ACC112 (cell line): ENCODE results near the gene AJAP1.

Source experiments
- H2AFZ ChIP-seq: fragments of 200-600 bp; sonication (generic); one replicate; pipeline ENCODE4 v1.6.0; 2017; ENCODE audit warnings: antibody characterized with exemption, low read length; ENCODE audit not compliant: unreplicated experiment
- H3K27ac ChIP-seq: fragments of 200-600 bp; sonication (generic); 2 replicates; pipeline ENCODE4 v1.5.1; 2014; ENCODE audit warnings: low read depth, mild to moderate bottlenecking, antibody characterized with exemption, low read length, moderate library complexity
- H3K27me3 ChIP-seq: fragments of 200-600 bp; sonication (generic); 2 replicates; pipeline ENCODE4 v1.6.1; 2014; ENCODE audit warnings: mild to moderate bottlenecking, antibody characterized with exemption, low read length, moderate library complexity, mixed read lengths; ENCODE audit not compliant: insufficient read depth
- H3K36me3 ChIP-seq: fragments of 200-600 bp; sonication (generic); 2 replicates; pipeline ENCODE4 v1.6.1; 2016; ENCODE audit warnings: mild to moderate bottlenecking, antibody characterized with exemption, low read length, moderate library complexity, mixed read lengths; ENCODE audit not compliant: insufficient read depth
- H3K4me1 ChIP-seq: fragments of 200-600 bp; sonication (generic); one replicate; pipeline ENCODE4 v1.6.1; 2016; ENCODE audit warnings: low read length, mixed read lengths; ENCODE audit not compliant: insufficient read depth, unreplicated experiment, control insufficient read depth
- H3K4me3 ChIP-seq: fragments of 200-600 bp; sonication (generic); 2 replicates; pipeline ENCODE4 v1.5.1; 2014; ENCODE audit warnings: mild to moderate bottlenecking, low read depth, low read length
- H3K79me2 ChIP-seq: fragments of 200-600 bp; sonication (generic); one replicate; pipeline ENCODE4 v1.6.0; 2016; ENCODE audit warnings: low read length; ENCODE audit not compliant: control insufficient read depth, unreplicated experiment, insufficient read depth

The AJAP1 gene, protein sequence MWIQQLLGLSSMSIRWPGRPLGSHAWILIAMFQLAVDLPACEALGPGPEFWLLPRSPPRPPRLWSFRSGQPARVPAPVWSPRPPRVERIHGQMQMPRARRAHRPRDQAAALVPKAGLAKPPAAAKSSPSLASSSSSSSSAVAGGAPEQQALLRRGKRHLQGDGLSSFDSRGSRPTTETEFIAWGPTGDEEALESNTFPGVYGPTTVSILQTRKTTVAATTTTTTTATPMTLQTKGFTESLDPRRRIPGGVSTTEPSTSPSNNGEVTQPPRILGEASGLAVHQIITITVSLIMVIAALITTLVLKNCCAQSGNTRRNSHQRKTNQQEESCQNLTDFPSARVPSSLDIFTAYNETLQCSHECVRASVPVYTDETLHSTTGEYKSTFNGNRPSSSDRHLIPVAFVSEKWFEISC

DNA sequence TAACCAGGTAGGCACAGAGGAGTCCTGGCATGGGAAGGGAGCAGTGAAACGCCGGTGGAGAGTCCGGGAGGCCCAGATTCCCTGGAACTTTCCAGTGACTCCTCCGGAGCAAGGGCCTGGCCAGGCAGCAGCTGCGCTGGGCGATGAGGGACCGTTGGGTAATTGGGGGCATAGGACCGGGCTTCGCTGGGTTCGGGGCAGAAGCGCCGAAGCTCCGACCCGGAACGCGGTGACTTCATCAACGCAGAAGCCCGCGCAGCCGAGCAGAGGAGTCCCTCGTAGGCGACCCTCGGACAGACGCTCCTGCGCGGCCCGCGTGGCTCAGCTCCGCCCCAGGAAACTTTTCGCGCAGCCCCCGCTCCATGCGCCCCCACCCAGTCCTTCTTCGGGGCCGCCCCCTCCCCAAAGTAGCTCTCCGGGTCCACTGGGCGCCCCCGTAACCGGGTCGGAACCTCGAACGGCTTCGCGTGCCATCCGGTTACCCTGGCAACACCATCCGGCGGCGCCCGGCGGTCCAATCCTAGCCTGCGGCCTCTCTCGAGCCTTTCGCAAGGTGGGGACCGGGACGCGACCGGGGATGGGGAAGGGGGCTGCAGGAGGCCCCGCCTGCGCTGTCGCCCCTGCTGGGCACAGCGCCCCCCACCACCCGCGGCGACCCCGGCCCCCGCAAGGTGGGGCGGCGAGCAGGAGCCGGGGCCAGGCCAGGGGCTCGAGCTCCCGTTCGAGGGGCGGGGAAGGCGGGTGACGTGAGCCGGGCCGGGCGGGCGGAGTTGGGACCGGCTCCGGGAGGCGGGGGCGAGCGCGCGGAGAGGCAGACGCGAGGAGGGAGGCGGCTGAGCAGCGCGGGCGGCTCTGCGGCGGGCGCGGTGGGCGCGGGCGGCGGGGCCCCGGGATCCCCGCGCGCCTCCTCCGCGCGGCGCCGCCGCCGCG lies at the start of gene AJAP1:
Gene AJAP1 (plus strand): TSS at position 814 of the 930 bp plus-strand sequence. CDS start 817 bp downstream, outside the sequence.
- no peaks in the 10 kb centered on the region for H3K4me1 ChIP-seq
- H2AFZ ChIP-seq: no peak within 1 kb of the TSS
- no peak within 1 kb of the TSS for H3K4me3 ChIP-seq
- H3K27me3 ChIP-seq: peaks cover 56% of the 10 kb centered on the region
- no peaks in the 10 kb centered on the region for H3K36me3 ChIP-seq
- no peaks in the 10 kb centered on the region for H3K79me2 ChIP-seq
- H3K27ac ChIP-seq: no peak within 1 kb of the TSS

DNA sequence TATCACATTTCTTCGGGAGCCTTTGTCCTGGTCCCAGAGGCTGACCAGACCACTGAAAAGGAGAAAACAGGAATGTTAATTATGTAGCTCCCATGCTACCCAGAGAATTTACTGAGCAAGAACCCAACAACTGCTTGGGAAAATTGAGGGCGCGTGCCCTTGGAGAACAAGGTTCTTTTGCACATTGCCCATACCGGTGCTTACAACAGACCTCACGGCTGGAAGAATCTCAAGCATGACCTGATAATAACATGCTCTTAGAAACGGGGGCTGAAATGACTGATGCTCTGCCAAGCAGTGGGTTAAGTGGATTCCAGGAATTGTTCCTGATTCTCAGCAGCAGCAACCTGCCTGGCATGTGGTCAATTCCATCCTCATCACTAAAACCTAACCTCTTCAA lies 49.3 kb upstream of the AJAP1 start:
- H3K36me3 ChIP-seq: no peaks in the 10 kb centered on the region
- no peak overlapping the region for H3K27ac ChIP-seq
- H3K4me3 ChIP-seq: no peak overlapping the region
- H3K79me2 ChIP-seq: no peaks in the 10 kb centered on the region
- no peak overlapping the region for H2AFZ ChIP-seq
- H3K4me1 ChIP-seq: no peaks in the 10 kb centered on the region
- H3K27me3 ChIP-seq: no peaks in the 10 kb centered on the region

DNA sequence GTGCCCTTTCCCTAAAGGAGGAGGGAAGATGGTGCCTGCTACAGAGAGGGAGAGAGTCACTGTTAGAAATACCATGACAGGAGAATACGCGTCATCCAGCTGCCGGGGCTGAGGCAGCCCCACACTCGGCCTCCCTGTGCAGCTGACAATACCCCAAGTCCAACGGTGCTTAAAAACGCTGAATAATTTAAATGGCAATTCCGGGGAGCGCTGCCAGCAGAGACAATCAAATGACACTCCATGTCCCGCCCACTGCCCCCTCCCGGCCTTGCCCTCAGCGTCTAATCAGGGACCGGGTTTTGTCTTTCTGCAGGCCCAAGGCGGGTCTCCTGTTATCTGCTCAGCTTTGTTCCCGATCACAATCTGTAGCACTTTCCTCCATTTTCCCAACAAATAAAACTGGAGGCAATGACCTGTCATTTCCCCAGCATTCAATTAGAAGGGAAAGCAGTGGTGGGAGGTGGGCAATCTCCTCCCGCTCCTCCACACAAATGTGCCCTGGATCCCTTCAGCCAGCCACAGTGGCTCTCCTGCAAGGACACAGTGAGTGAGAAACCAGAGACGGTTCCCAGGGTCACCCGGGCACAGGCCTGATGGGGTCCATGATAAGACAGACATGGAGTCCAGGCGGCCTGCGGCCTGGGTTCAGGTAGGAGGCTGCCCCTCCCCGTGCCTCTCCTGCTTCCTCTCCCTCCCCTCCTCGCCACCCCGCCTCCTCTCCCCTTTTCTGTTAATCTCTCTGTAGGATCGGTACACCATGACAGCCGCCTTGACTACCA lies 42.7 kb upstream of the AJAP1 start:
- Histone ChIP-seq H3K4me1 (no peaks in the 10 kb centered on the region), H3K79me2 (no peaks in the 10 kb centered on the region), H3K27me3 (no peaks in the 10 kb centered on the region), H3K27ac (no peak overlapping the region), H2AFZ (no peak overlapping the region), H3K36me3 (no peaks in the 10 kb centered on the region), H3K4me3 (no peak overlapping the region)

DNA sequence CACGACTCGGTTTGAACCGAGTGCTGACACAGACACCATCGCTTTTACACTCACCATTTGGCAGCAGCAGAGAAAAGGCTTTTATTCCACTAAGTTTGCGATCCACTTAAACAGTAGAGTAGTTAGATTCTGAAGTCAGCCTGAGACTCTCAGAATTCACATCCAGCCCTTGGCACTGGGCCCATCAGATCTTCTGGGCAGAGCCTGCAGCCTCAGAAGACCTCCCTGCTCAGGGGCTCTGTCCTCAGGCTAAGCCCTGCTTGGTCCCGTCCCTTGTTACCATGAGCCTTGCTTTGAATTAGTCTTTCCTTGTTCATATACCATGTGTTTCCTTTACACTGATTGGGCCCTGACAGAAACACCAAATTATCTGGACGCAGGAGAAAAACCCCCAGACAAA lies 41.4 kb upstream of the AJAP1 start:
- H2AFZ ChIP-seq: no peak overlapping the region
- H3K4me3 ChIP-seq: no peak overlapping the region
- H3K27me3 ChIP-seq: no peaks in the 10 kb centered on the region
- no peaks in the 10 kb centered on the region for H3K79me2 ChIP-seq
- no peak overlapping the region for H3K27ac ChIP-seq
- H3K4me1 ChIP-seq: no peaks in the 10 kb centered on the region
- no peaks in the 10 kb centered on the region for H3K36me3 ChIP-seq

DNA sequence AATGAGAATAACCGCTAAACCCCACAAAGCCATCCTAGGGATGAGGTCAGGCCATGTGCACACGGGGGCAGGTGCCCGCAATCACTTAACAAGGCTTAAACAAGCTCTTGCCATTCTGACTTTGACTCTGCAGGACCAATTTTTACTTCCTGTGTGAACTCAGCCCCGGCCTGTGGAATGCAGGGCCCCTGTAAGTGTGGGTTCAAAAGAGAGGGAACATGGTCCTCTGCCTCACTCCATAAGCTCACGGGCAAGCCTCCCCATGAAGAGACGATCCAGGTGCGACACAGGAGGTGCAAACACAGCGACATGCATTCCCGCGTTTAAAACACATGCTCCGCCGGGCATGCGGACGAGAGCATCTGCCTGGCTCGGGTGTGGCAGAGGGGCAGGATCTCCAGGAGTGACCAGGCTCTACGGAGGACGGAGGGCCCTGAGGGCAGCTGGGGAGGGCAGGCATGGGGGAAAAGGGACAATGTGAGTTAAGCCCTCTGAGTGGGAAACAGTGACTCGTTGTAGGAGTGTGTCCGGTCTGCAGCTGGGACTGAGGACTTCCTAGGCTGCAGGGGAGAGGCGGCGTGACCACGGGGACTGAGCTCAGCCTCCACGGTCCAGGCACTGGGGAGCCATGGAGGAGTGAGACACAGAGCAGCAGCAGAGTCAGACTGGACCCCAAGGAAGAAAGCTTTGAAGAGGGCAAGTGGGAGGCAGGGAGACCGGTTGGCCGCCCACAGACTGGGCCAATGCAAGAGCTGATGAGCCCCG lies 40.6 kb upstream of the AJAP1 start:
- Histone ChIP-seq H3K4me3 (no peak overlapping the region), H3K27ac (no peak overlapping the region), H3K27me3 (no peaks in the 10 kb centered on the region), H3K4me1 (no peaks in the 10 kb centered on the region), H2AFZ (no peak overlapping the region), H3K36me3 (no peaks in the 10 kb centered on the region), H3K79me2 (no peaks in the 10 kb centered on the region)

DNA sequence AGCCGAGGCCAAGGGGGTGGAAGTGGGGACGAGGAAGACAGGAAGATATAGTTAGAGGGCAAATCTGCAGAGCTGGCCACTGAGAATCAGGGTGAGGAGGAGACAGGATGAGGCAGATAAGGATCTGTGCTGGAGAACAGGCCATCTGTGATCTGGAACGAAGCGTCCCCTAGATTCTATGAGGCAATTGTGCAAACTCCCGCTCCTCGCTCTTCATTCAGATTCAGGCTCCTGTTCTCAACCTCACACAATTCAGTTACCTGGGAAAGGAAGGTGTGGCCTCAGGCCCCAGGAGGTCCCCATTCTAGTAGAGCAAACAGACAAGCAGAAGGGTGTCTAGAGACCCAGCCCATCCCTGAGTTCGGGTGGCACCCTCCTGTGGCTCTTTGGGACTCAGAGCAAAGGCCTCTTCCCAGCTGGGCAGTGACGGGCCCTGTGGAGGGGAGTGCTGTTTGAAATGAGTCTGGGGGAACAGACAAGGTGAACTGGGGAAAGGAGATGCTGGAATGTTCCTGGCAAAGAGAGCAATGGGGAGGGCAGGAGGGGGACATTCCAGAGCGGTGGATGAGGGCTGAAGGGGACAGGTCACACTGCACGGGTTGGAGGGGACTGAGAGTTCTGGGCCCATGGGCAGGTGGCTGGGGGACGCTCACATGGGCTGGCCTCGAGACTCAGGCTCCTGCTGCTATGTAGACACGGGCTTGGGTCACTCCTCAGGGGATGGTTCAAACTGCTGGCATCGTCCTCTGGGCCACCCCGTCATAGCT lies 39.9 kb upstream of the AJAP1 start:
- Histone ChIP-seq H2AFZ (no peak overlapping the region), H3K36me3 (no peaks in the 10 kb centered on the region), H3K4me1 (no peaks in the 10 kb centered on the region), H3K4me3 (no peak overlapping the region), H3K27me3 (no peaks in the 10 kb centered on the region), H3K27ac (no peak overlapping the region), H3K79me2 (no peaks in the 10 kb centered on the region)

DNA sequence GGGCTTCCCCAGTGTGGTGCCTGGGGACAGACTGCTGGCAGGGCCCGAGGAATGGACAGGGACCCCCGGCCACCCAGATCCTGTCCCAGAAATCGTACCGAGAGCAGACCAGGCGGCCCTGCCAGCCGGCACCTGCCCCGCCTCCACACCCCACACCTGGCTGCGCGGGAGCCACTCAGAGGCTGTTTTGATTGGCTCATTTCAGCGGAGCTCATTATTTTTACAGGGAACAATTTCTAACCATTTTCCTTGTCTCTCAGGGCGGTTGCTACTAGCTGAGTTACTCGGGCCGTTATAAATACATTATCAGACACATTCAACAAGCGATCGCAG lies 39.3 kb upstream of the AJAP1 start:
- H3K36me3 ChIP-seq: no peaks in the 10 kb centered on the region
- no peaks in the 10 kb centered on the region for H3K79me2 ChIP-seq
- no peaks in the 10 kb centered on the region for H3K27me3 ChIP-seq
- H3K4me3 ChIP-seq: no peak overlapping the region
- no peaks in the 10 kb centered on the region for H3K4me1 ChIP-seq
- H2AFZ ChIP-seq: no peak overlapping the region
- no peak overlapping the region for H3K27ac ChIP-seq

DNA sequence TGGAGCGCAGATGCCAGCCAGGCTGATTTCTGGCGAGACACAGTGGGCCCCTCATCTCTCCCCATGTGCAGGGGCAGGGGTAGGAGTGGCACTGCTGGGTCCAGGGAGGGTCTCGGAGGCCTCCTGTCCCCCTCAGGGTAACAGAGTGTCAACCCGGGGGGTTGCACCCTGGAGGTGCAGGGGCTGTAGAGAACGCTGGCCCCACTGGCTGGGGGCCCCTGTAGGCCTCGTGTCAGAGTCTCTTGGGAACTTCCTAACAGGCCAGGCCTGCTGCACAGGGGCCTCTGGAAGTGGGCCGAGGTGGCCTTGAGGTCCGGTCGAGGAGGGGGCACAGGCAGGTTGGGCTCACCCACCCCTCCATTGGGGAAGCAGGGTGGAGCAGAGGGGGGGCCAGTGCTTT lies 38.9 kb upstream of the AJAP1 start:
- no peak overlapping the region for H2AFZ ChIP-seq
- H3K27me3 ChIP-seq: no peaks in the 10 kb centered on the region
- no peaks in the 10 kb centered on the region for H3K36me3 ChIP-seq
- H3K79me2 ChIP-seq: no peaks in the 10 kb centered on the region
- H3K27ac ChIP-seq: no peak overlapping the region
- H3K4me3 ChIP-seq: no peak overlapping the region
- H3K4me1 ChIP-seq: no peaks in the 10 kb centered on the region

DNA sequence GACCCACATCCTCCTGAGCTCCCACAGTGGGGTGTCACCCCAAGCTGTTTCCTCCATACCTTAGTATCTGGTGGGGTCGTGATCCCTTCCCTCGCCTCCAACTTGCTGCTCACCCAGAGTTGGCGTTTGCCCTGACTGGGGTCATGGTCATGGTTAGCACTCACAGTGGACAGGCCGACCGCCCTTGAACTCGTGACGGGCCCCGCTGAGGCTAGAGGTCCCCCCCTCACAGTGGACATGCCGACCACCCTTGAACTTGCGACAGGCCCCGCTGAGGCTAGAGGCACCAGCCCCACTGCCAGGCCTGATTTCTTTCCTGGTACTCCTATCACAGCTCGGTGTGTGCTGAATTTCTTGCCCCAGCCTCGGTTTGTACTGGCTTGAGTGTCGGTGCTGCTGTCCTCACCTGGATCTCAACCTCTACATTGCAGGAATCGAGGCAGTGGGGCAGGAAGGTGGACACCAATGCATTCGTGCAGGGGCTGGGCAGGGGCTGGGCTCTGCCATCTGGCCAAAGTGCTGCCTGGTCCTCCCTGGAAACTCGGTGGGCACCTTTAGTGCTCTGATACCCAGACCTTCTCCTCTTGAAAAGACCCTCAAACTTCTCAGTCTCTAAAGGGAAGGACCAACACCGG lies 37.5 kb upstream of the AJAP1 start:
- no peak overlapping the region for H3K27ac ChIP-seq
- H3K4me1 ChIP-seq: no peaks in the 10 kb centered on the region
- no peak overlapping the region for H3K4me3 ChIP-seq
- no peak overlapping the region for H2AFZ ChIP-seq
- H3K79me2 ChIP-seq: no peaks in the 10 kb centered on the region
- H3K27me3 ChIP-seq: no peaks in the 10 kb centered on the region
- no peaks in the 10 kb centered on the region for H3K36me3 ChIP-seq
